GM19455 (cell line): ENCODE data around the gene CYSRT1.
A peak's percentile ranks its signal among the peaks of the same experiment; 100 is the strongest.

Source experiments
- ATAC-seq: cut with Tn5 transposase; IDR thresholded peaks from one replicate; pipeline ENCODE4 v1.9.1; 2021; ENCODE audit not compliant: unreplicated experiment

CYSRT1 gene

DNA sequence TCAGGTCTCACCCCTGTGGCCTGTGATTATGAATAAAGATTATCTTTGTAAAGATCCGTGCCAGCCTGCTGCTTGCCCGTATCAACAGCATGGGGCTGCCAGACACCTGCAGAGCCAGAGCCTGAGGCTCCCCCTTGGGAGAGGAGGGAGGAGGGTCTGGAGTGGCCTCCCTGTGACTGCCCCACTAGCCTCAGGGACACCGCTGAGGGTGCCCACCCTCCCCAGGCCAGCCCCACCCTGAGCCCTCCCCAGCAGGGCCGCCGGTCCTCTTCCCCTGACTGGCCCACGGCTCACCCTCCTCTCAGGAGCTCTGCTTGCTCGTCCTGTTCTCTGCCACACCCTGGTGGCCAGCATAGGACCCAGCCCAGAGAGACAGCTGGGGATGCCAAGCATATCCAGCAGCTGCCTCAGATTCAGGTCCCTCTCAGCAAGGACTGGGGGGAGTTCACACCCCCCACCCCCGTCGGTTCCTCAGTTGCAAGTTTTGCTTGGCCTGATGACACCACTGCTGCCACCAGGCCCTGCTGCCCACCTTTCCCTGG is 34.6 kb upstream of the CYSRT1 start:
- no peak for ATAC-seq

DNA sequence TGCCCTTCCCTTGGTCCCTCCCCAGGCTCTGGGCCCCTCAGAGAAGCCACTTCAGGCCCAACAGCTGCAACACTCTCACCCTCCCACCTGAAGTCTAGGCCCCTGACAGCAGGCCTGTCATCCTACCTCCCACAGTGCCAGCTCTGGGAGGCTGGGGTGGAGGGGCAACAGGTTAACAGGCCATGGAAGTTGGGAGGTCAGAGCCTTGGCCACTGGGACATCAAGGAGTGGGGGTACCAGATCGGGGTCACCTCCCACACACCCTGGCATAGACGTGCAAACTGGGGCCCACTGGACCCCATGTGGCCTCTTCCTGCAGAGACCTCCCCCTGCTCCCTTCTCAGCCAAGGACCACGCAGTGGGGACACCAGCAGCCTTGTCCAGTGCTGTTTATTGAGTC is 33.7 kb upstream of the CYSRT1 start:
- ATAC-seq = no peak

DNA sequence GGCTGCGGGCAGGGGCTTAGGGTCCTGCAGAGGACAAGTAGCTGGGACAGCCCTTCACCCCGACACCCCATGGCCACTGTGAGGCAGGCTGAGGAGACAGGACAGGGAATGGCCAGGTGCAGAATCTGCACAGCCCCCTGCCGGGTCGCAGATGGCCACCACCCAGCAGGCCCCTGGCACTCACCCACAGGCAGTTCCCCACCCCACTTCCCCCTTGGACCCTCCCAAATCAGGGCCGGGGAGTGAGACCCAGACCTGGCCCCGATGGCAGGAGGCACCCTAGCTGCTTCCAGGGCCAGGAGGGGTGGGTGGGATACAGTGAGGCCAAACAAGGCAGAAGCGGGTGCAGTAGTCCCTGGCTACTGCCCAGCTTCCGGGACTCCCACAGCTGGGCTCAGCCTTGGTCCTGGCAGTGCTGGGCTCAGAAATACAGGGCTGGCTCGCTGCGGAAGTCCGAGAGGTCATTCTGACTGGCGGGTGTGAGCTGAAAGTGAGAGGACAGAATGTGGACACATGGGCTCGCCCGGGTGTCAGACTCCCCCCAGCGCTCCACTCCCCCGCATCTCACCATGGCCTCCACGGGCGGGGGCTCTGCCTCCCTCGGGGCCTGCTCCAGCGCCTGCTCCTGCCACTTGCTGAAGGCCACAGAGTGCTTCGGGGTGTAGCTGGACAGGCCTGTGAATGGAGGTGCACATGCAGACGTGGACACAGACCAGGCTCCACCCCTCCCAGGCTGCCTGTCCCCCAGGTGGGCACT is 33.1 kb upstream of the CYSRT1 start:
- ATAC-seq = no peak

DNA sequence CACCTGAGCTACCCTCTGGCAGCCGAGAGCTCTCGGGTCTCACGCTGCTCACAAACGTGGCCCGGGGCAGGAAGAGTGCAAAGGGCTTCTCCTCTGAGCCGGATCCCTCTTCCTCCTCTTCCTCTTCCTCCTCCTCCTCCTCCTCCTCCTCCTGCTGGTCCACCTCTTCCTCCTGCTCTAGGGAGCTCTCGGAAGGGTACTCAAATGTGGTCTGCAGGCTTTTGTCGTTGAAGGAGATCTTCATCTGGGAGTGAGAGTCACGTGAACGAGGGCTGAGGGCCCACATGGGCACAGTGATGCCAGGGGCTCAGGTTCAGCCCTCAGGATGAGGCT is 32.6 kb upstream of the CYSRT1 start:
- ATAC-seq = no peak

DNA sequence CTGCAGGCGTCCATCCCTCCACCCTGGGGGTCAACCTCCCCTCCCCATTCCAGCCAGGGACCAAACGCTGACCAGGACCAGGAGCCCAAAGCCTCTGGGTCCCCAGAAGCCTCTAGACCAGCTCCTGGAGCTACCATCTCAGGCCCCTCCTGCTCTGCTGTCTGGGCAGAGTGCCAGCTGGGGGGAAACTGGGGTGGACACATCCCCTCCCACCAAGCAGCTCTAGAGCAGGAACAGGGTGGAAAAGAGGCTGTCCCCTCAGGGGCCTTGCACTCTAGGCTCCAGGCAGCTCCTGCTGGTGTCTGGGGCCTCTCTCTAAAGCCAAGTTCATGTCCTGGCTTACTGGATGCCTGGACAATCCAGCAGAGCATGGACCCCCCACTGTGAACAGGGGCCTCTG is 32.1 kb upstream of the CYSRT1 start:
- ATAC-seq = no peak

DNA sequence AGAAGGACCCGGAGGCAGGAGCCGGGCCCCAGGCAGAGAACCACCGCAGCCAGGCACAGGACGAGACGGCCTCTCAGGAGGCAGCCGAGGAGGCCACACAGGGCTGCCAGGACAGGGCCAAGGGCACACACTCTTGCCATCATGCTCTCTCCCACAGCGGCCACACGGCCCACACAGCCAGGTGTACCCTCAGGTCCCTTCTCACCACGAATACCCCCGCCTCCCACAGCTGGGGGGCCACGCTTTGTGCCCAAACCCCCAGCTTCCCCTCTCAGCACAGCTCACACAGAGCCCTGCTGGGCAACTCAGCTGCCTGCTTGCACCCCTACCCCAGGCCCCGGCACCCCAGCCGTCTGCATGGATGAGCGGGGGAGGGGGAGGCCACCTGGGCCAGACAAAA is 31.2 kb upstream of the CYSRT1 start:
- no peak for ATAC-seq

DNA sequence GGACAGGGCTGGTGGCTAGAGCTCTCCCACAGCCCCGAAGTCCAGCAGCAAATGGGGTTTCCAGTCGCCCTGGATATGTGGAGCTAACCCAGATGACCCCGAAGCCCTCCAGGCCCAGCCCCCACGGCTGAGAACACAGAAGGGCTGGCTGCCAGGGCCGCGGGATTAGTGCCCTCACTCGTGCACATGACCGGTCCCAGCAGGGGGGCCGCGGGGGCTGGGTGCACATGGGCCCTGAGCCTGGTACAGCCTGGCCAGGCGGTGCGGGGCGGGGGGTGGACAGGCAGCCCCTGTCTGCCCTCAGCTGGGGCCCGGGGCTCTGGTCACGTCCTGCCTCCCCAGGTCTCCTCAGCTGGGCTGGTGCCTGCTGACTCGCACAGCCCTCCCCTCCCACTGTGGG is 30.6 kb upstream of the CYSRT1 start:
- ATAC-seq = no peak

DNA sequence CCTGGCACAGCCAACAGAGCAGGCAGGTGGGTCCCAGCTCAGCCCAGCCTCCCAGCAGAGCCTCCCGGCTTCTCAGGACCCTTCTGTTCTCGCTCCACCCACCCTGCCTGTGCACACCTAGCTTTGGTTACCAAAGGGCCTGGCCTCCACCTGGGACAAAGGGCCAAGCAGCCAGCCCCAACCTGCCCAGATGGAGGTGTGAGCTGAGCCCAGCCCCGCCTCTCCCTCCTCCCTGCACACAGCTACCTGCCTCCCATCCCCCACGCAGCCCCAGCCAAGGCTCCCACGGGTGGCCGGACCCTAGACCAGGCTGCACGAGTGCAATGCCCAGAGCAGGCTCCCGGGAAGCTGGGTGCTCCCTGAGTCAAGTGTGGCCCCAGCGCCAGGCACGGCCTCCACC is 30.1 kb upstream of the CYSRT1 start:
- no peak for ATAC-seq

DNA sequence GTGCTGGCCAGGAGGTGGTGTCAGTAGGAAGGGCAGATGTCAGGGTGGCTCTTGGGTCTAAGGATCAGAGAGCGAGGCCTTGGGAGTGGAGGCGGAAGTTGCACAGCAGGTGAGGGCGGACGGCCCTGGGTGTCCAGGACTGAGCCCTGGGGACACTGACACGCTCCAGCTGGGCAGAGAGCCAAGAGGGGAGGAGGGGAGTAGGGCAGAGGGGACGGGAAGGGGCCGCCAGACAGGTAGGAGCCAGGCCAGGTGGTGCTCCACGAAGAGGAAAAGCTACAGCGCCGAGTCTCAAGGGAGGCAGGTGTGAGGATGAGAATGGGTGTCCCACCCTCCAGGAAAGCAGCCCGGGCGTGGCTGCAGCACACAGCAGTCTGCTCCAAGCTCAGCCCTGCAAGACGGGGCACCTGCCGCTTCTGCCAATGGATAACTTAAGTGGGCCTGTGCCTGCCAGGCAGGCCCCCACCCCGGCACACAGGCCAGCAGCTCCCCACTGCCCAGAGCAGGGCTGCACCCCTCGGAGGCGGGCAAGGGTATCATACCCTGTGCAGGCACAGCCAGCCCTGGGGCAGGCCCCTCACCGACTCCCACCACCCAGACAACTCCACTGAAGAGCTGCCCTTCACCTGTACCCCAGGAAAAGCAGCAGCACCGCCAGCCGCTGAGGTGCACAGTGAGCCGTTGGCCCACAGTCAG is 29.3 kb upstream of the CYSRT1 start:
- no peak for ATAC-seq

DNA sequence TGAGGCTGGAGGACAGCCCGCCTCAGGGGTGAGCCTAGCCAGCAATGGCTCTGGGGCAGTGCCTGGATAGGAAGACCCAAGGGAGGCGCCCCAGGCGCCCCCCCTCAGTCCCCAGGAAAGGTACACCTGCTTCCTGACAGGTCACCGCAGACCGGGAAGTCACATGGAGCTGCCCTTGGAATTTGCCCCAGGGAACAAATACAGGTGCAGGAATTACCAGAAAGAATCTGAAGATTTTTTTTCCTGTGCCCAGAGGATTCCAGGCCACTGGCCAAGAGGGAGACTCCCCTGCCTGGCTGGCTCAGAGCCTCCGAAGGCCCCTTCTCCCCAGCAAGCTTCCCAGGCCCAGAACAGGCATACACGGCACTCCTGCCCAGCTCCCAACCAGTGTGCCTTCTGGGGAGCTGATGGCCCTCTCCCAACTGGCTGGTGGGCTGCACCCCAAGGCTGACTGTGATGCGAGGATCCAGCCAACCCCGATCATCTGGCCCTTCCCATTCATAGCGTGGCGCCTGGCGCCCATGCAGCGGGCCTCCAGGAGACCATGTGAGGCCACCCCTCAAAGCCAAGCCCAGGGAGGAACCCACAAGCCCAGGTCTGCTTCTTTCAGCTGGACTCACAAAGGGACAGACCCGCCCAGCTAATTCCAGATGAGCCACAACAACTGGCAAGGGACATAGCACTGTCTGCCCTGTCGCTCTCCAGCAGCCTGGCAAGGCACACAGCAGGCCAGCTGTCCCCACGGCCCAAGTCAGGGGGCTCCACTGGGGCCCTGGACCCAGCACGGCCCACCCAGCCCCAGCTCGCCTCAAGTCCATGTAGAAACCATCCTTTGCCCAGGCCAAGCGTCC is 26.7 kb upstream of the CYSRT1 start:
- no peak for ATAC-seq

DNA sequence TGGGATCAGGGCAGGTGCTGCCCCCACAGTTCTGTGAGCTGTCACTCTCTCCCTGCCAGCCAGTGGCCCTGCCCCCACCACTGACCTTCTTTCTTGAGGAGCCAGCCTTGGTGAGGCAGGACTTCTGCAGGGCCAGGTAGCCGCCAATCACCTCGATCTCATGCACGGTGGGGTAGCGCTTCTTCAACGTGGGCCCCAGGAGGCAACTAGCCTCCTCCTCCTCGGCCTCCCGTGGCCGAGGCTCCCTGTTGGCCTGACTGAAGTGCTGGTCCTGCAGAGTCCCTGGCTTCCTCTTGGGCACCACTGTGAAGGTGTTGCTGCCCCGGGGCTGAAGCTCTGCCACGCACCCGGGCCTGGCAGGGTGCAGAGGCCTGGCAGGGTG is 26.1 kb upstream of the CYSRT1 start:
- no peak for ATAC-seq

DNA sequence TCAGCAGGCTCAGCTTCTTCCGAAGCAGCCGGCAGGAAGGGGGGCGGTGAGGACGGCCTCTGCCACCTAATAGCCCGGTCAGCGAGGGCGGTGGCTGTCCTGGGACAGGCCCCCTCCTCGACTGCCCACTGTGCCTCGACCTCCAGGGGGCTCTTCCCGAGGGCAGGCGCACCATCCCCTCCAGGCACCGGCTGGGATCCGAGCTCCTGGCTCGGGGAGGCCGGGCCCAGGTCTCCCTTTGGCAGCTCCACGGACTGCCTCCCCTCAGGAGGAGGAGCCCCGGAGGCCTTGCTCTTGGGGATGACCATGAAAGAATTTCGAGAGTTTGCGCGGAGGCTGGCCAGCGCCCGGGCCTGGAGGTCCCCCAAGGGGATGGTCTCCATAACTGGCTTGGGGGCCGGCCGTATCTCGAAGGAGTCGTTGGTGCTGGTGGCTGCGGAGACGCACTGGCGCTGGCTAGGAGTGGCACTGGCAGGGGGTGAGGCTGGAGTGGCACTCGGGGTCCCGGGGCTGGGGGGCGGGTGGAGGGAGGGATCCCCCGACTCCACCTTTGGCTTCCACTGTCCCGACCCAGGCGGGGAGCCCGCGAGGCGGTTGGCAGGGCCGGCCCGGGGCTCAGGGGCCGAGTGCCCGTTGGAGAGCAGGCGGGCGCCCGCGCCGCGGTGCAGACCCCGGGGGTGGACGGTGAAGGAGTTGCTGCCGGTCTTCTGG is 25.4 kb upstream of the CYSRT1 start:
- no peak for ATAC-seq

DNA sequence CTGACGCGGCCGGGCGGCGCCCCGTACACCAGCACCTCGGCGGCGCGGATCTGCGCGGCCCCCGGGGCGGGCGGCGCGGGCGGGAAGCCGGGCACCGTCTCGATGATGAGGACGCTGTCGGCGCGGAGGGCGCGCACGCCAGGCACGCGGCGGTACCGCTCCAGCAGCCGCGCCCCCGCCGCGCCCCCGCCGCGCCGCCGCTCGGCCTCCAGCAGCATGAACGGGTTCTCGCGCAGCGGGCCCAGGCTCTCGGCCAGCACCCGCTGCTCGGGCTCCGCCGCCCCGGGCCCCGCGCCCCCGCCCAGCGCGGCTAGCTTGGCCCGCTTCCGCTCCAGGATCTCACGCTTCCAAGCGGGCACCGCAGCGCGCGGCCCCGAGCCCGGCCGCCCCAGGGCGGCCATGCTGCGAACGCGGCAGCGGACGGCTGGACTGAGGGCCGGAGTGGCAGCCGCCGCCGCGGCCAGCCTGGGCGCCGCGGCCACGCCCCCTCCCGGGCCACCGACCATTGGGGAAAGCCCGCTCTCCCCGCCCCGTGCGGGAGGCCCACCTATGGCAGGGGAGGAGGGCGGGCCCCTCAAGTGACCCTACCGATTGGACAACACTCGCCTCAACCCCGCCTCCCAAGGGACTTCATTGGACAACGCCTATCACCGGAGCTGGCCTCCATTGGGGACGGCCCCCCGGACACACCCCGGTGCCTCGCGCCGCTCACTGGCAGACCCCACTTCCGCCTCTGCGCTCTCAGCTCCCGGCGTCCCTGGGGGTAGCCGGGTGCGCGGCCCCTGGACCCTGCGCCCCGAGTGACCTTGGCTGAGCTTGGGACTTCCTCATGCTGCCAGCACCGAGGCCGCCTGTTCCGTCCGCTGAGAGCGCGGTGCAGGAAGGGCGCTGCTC is 24.4 kb upstream of the CYSRT1 start, which contains the start of gene TPRN:
TSS of gene TPRN (minus strand) at position 431 of the 894 bp plus-strand sequence. CDS start at position 401, 30 bp downstream.
- ATAC-seq = peak; percentile 80

DNA sequence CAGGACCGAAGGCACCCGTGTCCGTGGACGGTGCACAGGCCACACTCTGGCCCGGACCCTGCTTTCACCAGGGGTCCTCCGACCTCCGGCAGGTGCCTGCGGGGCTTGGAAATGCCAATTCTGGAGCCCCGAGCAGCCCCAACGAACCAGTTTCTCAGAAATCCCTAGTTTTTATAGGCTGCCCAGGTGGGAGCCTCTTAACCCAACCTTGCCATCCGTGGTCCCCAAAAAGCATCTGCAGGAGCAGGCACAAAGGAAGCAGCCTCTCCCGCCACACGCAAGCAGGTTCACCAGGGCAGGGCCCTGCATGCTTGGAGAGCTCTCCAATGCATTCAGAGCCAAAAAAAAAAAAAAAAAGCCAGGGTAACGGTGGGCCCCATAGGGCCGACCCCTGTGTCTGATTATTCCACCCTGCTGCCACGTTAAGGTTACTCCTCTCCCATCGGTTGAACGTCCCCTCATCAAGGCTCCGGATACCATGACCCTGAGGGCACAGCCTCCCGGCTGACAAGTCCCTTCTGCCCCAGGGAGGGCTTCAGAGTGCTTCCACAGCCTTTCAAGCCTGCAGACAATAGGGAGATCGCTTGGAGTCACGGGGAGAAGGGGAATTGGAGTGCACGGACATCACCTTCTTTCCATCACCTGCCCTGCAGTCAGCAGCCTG is 23.6 kb upstream of the CYSRT1 start:
- no peak for ATAC-seq

DNA sequence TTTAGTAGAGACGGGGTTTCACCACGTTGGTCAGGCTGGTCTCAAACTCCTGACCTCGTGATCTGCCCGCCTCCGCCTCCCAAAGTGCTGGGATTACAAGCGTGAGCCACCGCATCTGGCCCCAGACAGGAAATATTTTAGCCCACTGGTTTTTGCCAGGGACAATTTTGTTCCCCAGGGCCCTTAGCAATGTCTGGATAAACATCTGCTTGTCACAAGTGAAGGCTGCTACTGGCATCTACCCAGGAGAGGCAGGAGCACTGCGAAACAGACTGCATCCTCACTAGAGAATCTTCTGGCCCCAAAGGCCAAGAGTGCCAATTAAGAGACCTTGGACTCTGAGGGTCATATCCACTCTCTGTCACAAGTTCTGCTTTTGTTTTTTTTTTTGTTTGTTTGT is 22.0 kb upstream of the CYSRT1 start:
- no peak for ATAC-seq

DNA sequence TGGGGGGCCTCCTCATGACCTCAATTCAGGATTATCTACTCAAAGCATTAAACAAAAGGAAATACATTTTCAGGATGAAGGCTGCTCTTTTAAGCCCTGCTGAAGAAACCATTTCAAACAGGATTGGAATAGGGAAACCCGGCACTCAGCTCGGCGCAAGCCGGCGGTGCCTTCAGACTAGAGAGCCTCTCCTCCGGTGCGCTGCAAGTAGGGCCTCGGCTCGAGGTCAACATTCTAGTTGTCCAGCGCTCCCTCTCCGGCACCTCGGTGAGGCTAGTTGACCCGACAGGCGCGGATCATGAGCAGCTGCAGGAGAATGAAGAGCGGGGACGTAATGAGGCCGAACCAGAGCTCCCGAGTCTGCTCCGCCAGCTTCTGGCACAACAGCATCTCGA is 20.2 kb upstream of the CYSRT1 start:
- no peak for ATAC-seq

DNA sequence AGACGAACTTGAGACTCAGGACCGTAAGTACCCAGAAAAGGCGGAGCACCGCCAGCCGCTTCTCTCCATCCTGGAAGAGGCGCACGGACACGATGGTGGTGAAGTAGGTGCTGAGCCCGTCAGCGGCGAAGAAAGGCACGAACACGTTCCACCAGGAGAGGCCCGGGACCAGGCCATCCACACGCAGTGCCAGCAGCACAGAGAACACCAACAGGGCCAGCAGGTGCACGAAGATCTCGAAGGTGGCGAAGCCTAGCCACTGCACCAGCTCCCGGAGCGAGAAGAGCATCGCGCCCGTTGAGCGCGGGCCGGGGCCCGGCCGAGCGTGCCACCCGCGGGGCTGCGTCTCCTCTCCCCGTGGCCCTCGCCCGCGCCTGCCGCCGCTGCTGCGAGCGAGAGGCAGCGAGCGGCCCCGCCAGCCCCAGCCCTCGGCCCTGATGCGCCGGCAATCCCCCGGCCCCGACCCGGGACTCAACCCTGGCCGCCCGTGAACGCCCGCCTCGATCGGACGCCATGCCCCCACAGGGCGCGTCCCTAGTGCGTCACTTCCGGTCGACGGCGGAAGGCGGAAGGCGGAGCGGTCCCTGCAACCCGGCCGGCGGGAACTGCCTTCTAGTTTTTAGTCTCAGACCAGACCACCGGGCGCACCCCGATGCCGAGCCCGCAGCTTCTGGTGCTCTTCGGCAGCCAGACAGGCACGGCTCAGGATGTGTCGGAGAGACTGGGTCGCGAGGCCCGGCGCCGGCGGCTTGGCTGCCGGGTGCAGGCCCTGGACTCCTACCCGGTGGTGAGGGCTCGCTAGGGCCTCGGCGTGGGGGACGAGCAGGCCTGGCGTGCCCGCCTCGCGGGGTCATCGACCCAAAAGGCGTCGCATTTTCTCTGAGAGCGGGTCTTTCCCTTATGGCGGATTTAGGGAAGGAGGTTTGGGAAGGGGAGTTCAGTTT is 19.6 kb upstream of the CYSRT1 start, which contains the start of the genes NDOR1 and TMEM203:
TSS of gene NDOR1 (plus strand) at position 575 of the 944 bp plus-strand sequence. CDS start at position 653, 78 bp downstream.
TSS of gene TMEM203 (minus strand) at position 523 of the 944 bp plus-strand sequence. CDS start at position 289, 234 bp downstream.
- peak; percentile 31 for ATAC-seq

DNA sequence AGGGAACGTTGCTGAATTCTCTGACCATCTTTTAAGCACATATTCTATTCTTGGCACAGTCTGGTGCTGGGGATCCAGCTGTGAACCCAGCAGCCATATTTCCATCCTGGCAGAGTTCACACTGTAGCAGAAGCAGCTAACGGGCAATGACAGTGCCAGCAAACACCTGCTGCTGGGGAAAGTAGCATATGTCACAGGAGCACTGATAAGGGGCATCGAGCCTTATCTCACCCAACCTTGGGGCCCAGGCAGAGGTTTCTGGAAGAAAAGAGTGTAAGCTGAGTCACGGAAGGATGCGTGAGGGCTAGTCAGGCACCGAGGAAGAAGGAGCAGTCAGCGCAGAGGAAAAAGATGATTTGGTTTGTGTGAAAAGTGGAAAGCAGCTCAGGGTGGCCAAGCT is 18.4 kb upstream of the CYSRT1 start:
- no peak for ATAC-seq
